RPMI8226 (cell line): ENCODE results near the gene MKLN1.

ENCODE experiments used
- DNase-seq: peaks from one replicate; pipeline ENCODE4 v3.0.0-alpha.2; 2015

MKLN1 gene

GRCh38 chr7:131355917-131356777, 28.5 kb downstream of the MKLN1 start:
- no peak for DNase-seq

DNA sequence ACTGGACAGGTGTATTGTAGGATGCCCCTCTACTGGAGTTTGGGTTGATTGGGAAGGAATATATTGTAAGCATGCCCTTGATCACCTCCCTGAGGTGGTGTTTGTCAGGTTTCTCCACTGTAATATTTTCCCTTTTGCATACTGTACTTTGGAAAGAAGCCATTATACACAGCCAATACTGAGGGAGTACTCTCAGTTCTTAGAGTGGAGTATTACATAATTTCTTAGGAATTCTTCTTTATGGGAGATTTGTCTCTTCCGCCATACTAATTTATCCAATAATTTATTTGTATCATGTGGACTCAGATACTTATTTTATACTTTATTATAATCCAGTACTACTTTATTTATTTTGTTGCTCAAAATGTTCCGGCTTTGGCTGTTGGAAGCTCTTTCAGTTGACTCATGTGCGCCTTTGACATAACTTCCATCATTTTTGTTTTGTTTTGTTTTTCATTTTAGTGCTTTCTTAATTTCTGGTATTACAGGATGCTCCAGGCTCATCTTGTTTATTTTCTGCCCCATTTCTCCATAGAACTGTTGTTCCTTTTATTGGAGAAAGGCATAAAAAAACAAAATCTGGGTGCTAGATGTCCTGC, 29.7 kb downstream of the MKLN1 start:
- DNase-seq, result no peak

- DNase-seq, result no peak
Measured at GRCh38 chr7:131358636-131359035, 31.0 kb downstream of the MKLN1 start.

GRCh38 chr7:131359136-131359776, 31.6 kb downstream of the MKLN1 start:
- no peak for DNase-seq

GRCh38 chr7:131363719-131364118, 36.0 kb downstream of the MKLN1 start:
- no peak for DNase-seq

DNA sequence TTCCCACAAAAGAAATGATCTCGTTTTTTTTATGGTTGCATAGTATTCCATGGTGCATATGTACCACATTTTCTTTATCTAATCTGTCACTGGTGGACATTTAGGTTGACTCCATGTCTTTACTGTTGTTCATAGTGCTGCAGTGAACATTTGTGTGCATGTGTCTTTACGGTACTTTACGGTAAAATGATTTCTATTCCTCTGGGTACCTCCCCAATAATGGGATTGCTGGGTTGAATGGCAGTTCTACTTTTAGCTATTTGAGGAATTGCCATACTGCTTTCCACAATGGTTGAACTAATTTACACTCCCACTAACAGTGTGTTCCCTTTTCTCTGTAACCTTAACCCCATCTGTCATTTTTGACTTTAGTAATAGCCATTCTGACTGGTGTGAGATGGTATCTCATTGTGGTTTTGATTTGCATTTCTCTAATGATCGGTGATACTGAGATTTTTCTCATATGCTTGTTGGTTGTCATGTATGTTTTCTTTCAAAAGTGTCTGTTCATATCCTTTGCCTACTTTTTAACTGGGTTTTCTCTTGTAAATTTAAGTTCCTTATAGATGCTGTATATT, 37.2 kb downstream of the MKLN1 start:
- DNase-seq, result no peak

- no peak for DNase-seq
Measured at GRCh38 chr7:131365838-131366237, 38.2 kb downstream of the MKLN1 start.

- DNase-seq, result no peak
Measured at GRCh38 chr7:131369354-131369753, 41.7 kb downstream of the MKLN1 start.

DNA sequence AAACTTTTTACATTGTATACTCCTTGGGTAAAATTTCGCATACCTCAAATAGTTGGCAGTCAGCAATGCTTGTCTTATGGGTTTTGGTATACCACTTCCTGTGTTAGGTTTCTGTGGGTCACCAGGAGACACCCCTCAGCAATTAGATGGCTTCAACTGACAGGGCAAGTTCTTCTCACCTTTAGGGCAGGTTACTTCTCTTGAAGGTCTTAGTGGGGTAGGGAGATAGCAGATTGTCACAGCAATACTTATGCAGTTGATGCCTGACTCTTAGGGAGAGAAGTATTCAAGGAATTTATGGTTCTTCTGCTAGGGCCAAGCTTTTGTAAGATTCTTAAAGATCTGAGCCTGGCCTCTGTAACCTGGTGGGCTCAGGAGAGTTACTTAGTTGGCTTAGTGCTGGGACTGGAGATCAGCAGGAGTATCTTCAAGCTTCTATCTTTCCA, 42.9 kb downstream of the MKLN1 start:
- peak; percentile 54 for DNase-seq

GRCh38 chr7:131371411-131371810, 43.7 kb downstream of the MKLN1 start:
- no peak for DNase-seq

GRCh38 chr7:131372554-131372953, 44.9 kb downstream of the MKLN1 start:
- DNase-seq, result no peak

- DNase-seq, result no peak
Measured at GRCh38 chr7:131374821-131375220, 47.1 kb downstream of the MKLN1 start.

- no peak for DNase-seq
Measured at GRCh38 chr7:131381069-131381838, 53.6 kb downstream of the MKLN1 start.

DNA sequence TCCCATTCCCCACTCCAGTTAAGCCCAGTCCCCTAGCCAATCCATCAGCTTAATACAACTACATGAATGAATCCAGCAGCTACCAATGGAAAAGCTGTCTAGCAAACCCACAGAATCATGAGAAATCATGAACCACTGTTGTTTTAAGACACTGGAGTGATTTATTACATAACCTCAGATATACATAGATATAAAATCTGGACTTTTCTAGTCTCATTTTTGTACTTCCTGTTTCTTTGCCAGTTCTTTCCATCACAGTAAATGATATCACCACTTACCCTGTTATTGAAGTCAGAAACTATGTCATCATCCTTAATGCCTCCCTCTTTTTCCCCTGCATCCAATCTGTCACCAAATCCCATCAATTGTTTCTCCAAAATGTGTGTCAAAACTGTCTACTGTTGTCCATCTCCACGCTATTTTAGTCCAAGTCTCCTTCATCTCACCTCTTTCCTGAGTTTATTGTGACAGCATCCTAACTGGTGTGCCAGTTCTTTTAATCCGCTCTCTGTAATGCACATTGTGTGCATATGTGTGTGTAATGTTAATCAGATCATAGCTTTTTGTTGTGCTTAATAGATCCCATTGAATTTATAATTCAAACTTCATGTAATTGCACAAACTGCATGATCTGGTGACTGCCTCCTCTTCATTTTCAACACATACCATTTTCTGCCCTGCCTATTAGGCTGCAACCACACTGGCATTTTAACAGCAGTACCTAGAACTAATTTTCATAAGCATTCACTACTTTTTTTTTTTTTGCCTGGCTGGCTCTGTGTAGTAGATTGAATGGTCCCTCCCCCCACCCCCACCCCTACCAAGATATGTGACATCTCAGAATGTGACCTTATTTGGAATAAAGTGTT, 56.0 kb downstream of the MKLN1 start:
- no peak for DNase-seq

GRCh38 chr7:131384286-131384635, 56.6 kb downstream of the MKLN1 start:
- no peak for DNase-seq

DNA sequence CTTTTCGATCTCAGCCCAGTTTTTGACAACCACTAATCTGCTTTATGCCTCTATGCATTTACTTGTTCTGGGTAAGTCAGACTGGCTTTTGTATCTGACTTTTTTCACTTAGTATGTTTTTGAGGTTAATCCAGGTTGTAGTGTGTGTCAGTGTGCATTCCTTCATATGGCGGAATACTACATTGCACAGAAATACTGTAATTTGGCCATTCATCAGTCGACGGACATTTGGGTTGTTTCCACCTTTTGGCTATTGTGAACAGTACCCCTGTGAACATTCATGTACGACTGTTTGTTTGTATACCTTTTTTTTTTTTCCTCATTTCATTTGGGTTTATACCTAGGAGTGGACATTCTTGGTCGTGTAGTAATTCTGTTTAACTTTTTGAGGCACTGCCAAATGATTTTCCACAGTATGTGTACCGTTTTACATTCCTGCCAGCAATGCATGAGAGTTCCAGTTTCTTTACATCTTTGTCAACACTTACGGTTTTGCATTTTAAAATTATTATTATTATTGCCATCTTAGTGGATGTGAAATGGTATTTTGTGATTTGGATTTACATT, 57.4 kb downstream of the MKLN1 start:
- no peak for DNase-seq

GRCh38 chr7:131388126-131388525, 60.5 kb downstream of the MKLN1 start:
- DNase-seq, result no peak

- DNase-seq, result no peak
Measured at GRCh38 chr7:131390275-131390674, 62.6 kb downstream of the MKLN1 start.

DNA sequence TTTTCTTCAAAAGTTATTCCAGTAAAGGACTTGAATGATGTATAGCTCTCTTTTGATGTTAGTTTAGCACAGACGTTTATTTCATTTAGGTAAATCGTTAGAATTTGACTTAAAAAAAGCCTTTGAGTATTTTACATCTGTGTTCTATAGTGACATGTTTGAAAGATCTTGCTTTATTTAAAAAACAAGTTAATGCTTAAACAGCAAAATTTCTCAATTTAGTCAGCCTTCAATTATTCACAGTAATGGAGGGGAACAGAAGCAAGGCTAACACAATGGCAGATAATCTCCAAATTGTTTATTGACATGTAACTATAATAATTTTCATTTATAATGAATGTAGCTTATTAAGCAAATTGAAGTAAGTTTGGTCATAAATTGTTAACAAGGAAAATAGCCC, 63.5 kb downstream of the MKLN1 start:
- DNase-seq, result no peak

- no peak for DNase-seq
Measured at GRCh38 chr7:131400681-131401176, 73.1 kb downstream of the MKLN1 start.

- DNase-seq, result no peak
Measured at GRCh38 chr7:131401194-131401593, 73.5 kb downstream of the MKLN1 start.
